Gastrocnemius medialis (tissue), 4 donors: Measurements from ENCODE around the gene OPRL1. TPM values are rescaled to one million over a fixed set of nuclear protein-coding genes. Genes with fewer than 3 reads are reported as not detected.

Source experiments
- ATAC-seq, 2 donors: fragments of 150-250 bp; one replicate each; pipeline ENCODE4 v1.9.1; 2016
- DNase-seq, 2 donors: peaks; one replicate each; pipeline ENCODE4 v3.0.0-alpha.2; 2019
- H3K27ac ChIP-seq, 4 donors: fragments of 200-600 bp; sonication (generic); 1 replicate in 1 of 4; 2 replicates in 3 of 4; pipeline ENCODE4 v1.5.1; 2016 to 2018; ENCODE audit warnings: mild to moderate bottlenecking in 2 of 4, moderate library complexity in 1 of 4
- H3K27me3 ChIP-seq, 3 donors: fragments of 200-600 bp; sonication (generic) in 2 of 3; 1 replicate in 1 of 3; 2 replicates in 2 of 3; pipeline versions ENCODE4 v1.5.1 to v1.6.0; 2016 to 2019; ENCODE audit warnings: mild to moderate bottlenecking in 1 of 3, moderate library complexity in 1 of 3
- H3K36me3 ChIP-seq, 2 donors: fragments of 200-600 bp; sonication (generic) in 1 of 2; one replicate each; pipeline ENCODE4 v1.5.1; 2017 to 2018
- H3K4me1 ChIP-seq, 2 donors: fragments of 200-600 bp; sonication (generic) in 1 of 2; one replicate each; pipeline ENCODE4 v1.5.1; 2016 to 2017; ENCODE audit warnings: mild to moderate bottlenecking in 2 of 2
- H3K4me3 ChIP-seq, 4 donors: fragments of 200-600 bp; sonication (generic) in 3 of 4; 1 replicate in 1 of 4; 2 replicates in 3 of 4; pipeline ENCODE4 v1.5.1; 2016 to 2019; ENCODE audit warnings: mild to moderate bottlenecking in 2 of 4
- H3K9me3 ChIP-seq, 3 donors: fragments of 200-600 bp; sonication (generic) in 2 of 3; 1 replicate in 1 of 3; 2 replicates in 2 of 3; pipeline ENCODE4 v1.5.1; 2016 to 2019
- POLR2A ChIP-seq, 2 donors: fragments of 450-650 bp; IDR thresholded peaks; one replicate each; pipeline ENCODE4 v1.6.1; 2017; ENCODE audit warnings: antibody characterized with exemption in 2 of 2, mild to moderate bottlenecking in 2 of 2, moderate library complexity in 2 of 2
- in situ Hi-C, 4 donors: fragments of 200-750 bp; cut with MboI; loops; one replicate each; pipeline versions ENCODE4 v1.15.0 to v1.8.0; 2017; ENCODE audit warnings: low sequenced_read_pairs in 4 of 4
- intact Hi-C: fragments of 100-400 bp; cut with DNase I; formaldehyde crosslinking; loops from one replicate; pipeline ENCODE4 v1.15.1; 2023; ENCODE audit warnings: low total_unique reads
- total RNA-seq, 4 donors: library from RNA; depleted of rRNA; stranded (reverse); fragments of >200 nt; gene quantifications; one replicate each; pipeline versions ENCODE4 v1.1.0 to v1.2.3, GENCODE V29; 2016
- TF ChIP-seq, protein P1 (sequence below), 5 experiments: fragments of 450-650 bp in 3 of 5; fragments of 200-600 bp in 2 of 5; sonication (generic) in 2 of 5; IDR thresholded peaks in 4 of 5; conservative IDR thresholded peaks in 1 of 5; 1 replicate in 4 of 5; 2 replicates in 1 of 5; pipeline ENCODE4 v1.5.1; 2016 to 2019; ENCODE audit warnings: antibody characterized with exemption in 5 of 5, mild to moderate bottlenecking in 3 of 5, moderate library complexity in 3 of 5

OPRL1 gene
- total RNA-seq, 4 donors from 2014 or later, result 0.10 to 0.68 (median 0.15) TPM

DNA sequence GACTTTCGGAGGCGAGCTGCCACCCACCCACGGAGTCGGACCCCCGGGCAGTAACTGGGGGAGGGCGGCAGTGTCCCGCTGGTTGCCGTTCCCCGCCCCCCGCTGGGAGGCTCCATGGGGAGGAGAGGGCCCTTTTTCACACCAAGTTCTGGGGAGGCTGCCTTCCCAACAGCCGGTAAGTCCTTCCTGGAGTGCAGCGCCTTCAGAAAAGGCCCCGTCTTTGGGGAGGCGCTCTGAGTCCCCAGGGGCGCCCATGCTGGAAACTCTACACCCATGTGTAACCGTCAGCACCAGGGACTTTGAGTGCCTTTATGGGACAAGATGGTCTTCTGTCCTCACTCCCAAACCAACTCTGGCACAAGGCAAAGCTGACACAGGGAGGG, 30.0 kb upstream of the OPRL1 start:
- Histone ChIP-seq H3K27ac (peak overlapping the region; percentile 71 to 83 (median 76)), H3K9me3 (no peaks in the 10 kb centered on the region), H3K27me3 (peaks cover 29 to 40% (median 39%) of the 10 kb centered on the region in 3 donors), H3K4me3 (peak overlapping the region; percentile 25 to 54 (median 38)), H3K36me3 (no peaks in the 10 kb centered on the region), H3K4me1 (no peaks in the 10 kb centered on the region)
- DNase-seq, result no peak
- ATAC-seq, result no peak
- intact Hi-C loops (no loop called here), in situ Hi-C loops (no loop called here)
- no peak for TF ChIP-seq POLR2A (IDR thresholded peaks at IDR 0.05)
- TF ChIP-seq, protein P1, sequence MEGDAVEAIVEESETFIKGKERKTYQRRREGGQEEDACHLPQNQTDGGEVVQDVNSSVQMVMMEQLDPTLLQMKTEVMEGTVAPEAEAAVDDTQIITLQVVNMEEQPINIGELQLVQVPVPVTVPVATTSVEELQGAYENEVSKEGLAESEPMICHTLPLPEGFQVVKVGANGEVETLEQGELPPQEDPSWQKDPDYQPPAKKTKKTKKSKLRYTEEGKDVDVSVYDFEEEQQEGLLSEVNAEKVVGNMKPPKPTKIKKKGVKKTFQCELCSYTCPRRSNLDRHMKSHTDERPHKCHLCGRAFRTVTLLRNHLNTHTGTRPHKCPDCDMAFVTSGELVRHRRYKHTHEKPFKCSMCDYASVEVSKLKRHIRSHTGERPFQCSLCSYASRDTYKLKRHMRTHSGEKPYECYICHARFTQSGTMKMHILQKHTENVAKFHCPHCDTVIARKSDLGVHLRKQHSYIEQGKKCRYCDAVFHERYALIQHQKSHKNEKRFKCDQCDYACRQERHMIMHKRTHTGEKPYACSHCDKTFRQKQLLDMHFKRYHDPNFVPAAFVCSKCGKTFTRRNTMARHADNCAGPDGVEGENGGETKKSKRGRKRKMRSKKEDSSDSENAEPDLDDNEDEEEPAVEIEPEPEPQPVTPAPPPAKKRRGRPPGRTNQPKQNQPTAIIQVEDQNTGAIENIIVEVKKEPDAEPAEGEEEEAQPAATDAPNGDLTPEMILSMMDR (IDR thresholded peaks at IDR 0.05 in 4 of 5, conservative IDR thresholded peaks at IDR 0.05 in 1 of 5), result no peak

DNA sequence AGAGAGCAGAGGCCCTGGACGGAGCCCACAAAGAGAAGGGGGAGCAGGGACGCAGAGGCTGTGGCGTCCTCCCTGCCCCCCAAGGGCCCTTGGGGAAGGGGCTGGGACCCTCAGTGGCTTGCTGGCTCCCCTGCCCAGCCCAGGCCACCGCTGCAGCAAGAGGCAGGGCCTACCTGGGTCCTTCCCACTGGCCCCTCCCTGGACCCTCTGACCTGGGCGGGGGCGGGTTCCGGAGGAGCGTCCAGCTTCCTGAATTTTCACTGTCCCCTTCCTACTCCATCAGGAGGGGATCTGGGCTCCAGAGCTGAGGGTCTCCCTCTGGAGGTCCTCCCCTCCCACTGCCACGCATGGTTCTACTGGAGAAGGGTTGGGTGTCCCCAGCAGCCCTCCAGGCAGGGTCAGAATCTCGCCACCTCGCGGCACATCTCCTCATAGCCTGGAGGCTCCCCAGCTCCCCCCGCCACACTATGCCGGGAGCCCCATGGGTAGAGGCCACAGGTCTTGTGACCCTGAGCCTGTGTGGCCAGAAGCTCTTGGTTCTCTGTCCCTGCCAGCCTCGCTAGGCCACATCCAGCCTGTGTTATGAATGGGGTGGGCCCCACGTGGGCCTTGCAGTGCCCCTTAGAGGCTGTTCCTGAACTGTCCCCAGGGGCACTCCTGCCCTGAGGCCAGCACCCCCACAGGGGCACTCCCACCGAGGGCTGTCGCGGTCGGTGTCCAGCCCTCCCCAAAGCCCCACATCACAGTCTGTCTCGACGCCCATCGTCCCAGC, 29.4 kb upstream of the OPRL1 start:
- intact Hi-C loops (no loop called here), in situ Hi-C loops (no loop called here)
- peak overlapping the region; percentile 25 to 54 (median 38) for H3K4me3 ChIP-seq
- TF ChIP-seq, protein P1 (IDR thresholded peaks at IDR 0.05 in 4 of 5, conservative IDR thresholded peaks at IDR 0.05 in 1 of 5), result no peak
- TF ChIP-seq POLR2A (IDR thresholded peaks at IDR 0.05), result no peak
- H3K27me3 ChIP-seq, result peaks cover 27 to 40% (median 33%) of the 10 kb centered on the region in 3 donors
- H3K9me3 ChIP-seq, result no peaks in the 10 kb centered on the region
- DNase-seq (no peak), ATAC-seq (no peak)
- H3K27ac ChIP-seq, result peak overlapping the region; percentile 71 to 83 (median 76)
- H3K4me1 ChIP-seq, result no peaks in the 10 kb centered on the region
- no peaks in the 10 kb centered on the region for H3K36me3 ChIP-seq

DNA sequence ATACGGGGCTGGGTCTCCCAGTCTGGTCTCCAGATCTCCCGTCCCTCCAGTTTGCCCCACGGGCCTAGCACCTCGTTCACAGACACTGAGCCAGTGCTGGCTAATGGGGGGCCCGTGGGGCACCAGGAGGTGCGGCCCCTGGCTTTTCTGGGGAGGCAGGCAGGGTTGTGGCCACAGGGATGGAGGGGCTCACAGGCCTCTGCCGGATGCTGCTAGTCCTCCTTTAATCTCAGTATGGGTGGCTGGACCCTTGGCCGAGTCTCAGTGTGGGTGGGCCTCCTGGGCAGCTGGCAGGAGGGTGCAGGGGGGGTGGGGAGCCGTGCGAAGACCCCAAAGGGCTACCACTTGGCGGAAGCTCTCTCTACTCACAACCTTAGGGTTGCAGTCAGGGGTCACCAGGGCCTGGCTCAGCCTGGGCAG, 28.8 kb upstream of the OPRL1 start:
- DNase-seq (no peak), ATAC-seq (no peak)
- H3K9me3 ChIP-seq, result no peaks in the 10 kb centered on the region
- intact Hi-C loops (no loop called here), in situ Hi-C loops (no loop called here)
- peak overlapping the region in 2 of 4 donors; percentile 41 to 54 for H3K4me3 ChIP-seq
- peak overlapping the region; percentile 71 to 83 (median 76) for H3K27ac ChIP-seq
- TF ChIP-seq, protein P1 (IDR thresholded peaks at IDR 0.05 in 4 of 5, conservative IDR thresholded peaks at IDR 0.05 in 1 of 5), result no peak
- TF ChIP-seq POLR2A (IDR thresholded peaks at IDR 0.05), result no peak
- H3K36me3 ChIP-seq, result no peaks in the 10 kb centered on the region
- no peaks in the 10 kb centered on the region for H3K4me1 ChIP-seq
- H3K27me3 ChIP-seq, result peaks cover 23 to 36% (median 29%) of the 10 kb centered on the region in 3 donors

DNA sequence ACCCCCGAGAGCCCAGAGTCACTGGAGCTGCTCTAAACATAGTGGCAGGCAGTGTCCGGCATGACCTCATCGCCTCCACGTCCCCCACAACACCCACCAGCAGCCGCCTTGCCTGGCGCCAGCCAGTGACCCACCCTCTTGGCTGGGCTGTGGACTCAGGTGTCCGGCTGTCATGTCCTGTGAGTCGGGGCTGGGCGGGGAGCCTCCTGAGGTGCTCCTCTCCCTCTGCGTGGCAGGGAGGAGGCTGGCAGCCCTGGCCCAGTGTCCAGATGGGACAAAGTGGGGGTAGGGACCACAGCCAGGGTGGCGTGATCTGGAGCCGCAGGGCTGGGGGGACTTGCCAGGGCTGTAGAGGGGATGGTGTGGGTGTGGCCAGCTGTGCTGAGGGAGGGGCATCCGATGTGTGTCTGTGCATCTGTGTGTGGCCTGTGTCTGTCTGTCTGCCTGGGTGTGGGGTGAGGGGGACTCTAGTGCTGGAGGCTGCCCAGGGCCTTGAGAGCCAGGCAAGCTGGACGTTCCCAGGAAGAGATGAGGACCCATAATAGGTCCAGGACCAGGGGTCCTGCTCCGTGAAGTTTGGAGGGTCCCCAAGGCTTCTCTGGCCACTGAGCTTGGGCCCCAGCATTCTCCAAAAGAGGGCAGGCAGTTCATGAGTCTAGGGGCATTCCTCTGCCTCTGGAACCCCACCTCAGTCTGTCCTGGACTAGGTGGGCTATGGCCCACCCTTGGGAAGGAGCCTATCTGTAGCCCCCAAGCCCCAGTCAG, 28.1 kb upstream of the OPRL1 start:
- peak; percentile 32 to 55 for TF ChIP-seq POLR2A (IDR thresholded peaks at IDR 0.05)
- TF ChIP-seq, protein P1 (IDR thresholded peaks at IDR 0.05 in 4 of 5, conservative IDR thresholded peaks at IDR 0.05 in 1 of 5), result no peak
- Histone ChIP-seq H3K27me3 (peaks cover 19 to 29% (median 24%) of the 10 kb centered on the region in 3 donors), H3K36me3 (no peaks in the 10 kb centered on the region), H3K27ac (peak overlapping the region; percentile 71 to 83 (median 78)), H3K4me3 (peak overlapping the region in 2 of 4 donors; percentile 1 to 11), H3K4me1 (no peaks in the 10 kb centered on the region), H3K9me3 (no peaks in the 10 kb centered on the region)
- intact Hi-C loops, result no loop called here
- ATAC-seq (peak; percentile 39 to 43), DNase-seq (peak in 1 of 2 donors; percentile 29)
- in situ Hi-C loops, result no loop called here
